Smooth muscle cell (in vitro differentiated cells): Measurements from ENCODE around the gene FLAD1. TPM values are rescaled to one million over a fixed set of nuclear protein-coding genes. Genes with fewer than 3 reads are reported as not detected.

Source experiments
- DNase-seq: peaks from one replicate; lab custom pipeline; 2025; ENCODE audit not compliant: unreplicated experiment; lab: John Stamatoyannopoulos, UW
- H2AFZ ChIP-seq: fragments of 200-600 bp; sonication (generic); 2 replicates; pipeline ENCODE4 v1.6.0; 2016; ENCODE audit warnings: antibody characterized with exemption, low read depth, mild to moderate bottlenecking
- H3F3A ChIP-seq: fragments of 200-600 bp; sonication (generic); 2 replicates; pipeline ENCODE4 v1.6.0; 2017; ENCODE audit warnings: antibody characterized with exemption, low read depth
- H3K27ac ChIP-seq: fragments of 200-600 bp; sonication (generic); 2 replicates; pipeline ENCODE4 v1.5.1; 2016; ENCODE audit warnings: low read depth, mild to moderate bottlenecking
- H3K27me3 ChIP-seq: fragments of 200-600 bp; sonication (generic); 2 replicates; pipeline ENCODE4 v1.6.1; 2016; ENCODE audit warnings: low read depth, mild to moderate bottlenecking
- H3K36me3 ChIP-seq: fragments of 200-600 bp; sonication (generic); 2 replicates; pipeline ENCODE4 v1.5.1; 2016; ENCODE audit warnings: low read depth
- H3K4me1 ChIP-seq: fragments of 200-600 bp; sonication (generic); 2 replicates; pipeline ENCODE4 v1.5.1; 2016; ENCODE audit warnings: low read depth
- H3K4me2 ChIP-seq: fragments of 200-600 bp; sonication (generic); 2 replicates; pipeline ENCODE4 v1.6.0; 2016; ENCODE audit warnings: mild to moderate bottlenecking
- H3K4me3 ChIP-seq: fragments of 200-600 bp; sonication (generic); 2 replicates; pipeline ENCODE4 v1.5.1; 2016; ENCODE audit warnings: mild to moderate bottlenecking
- H3K79me2 ChIP-seq: fragments of 200-600 bp; sonication (generic); 2 replicates; pipeline ENCODE4 v1.6.0; 2016; ENCODE audit warnings: low read depth, mild to moderate bottlenecking
- H3K9ac ChIP-seq: fragments of 200-600 bp; sonication (generic); 2 replicates; pipeline ENCODE4 v1.6.0; 2016; ENCODE audit warnings: low read depth
- H3K9me3 ChIP-seq: fragments of 200-600 bp; sonication (generic); replicated peaks from 2 replicates; pipeline ENCODE4 v1.5.1; 2016; ENCODE audit warnings: low read depth
- H4K20me1 ChIP-seq: fragments of 200-600 bp; sonication (generic); 2 replicates; pipeline ENCODE4 v1.6.0; 2016; ENCODE audit warnings: low read depth
- CTCF ChIP-seq: fragments of 200-600 bp; sonication (generic); IDR thresholded peaks from 2 replicates; pipeline ENCODE4 v1.5.1; 2017; ENCODE audit warnings: borderline replicate concordance, mild to moderate bottlenecking, antibody characterized with exemption; ENCODE audit not compliant: insufficient read depth, poor library complexity, severe bottlenecking
- WGBS: methylation state at CpG from one replicate; pipeline ENCODE4 v1.1.7; 2016; ENCODE audit warnings: low lambda C conversion rate; 5-methylcytosine and 5-hydroxymethylcytosine counted together
- polyA plus RNA-seq: library from polyadenylated mRNA; unstranded; fragments of >200 nt; fragmentation: Nextera tagmentation; extraction: Ambion mirVana; gene quantifications from 2 replicates; pipeline ENCODE4 v1.2.1, GENCODE V29; 2016
- total RNA-seq: library from RNA; depleted of rRNA; stranded (reverse); fragments of >200 nt; gene quantifications from 2 replicates; pipeline ENCODE4 v1.2.3, GENCODE V29; 2014

The FLAD1 gene
- total and polyA plus RNA-seq, 2 experiments from 2014 or later = 31.1 to 51.4 TPM

- H3K9ac ChIP-seq = no peak overlapping the region
- no peak overlapping the region for H2AFZ ChIP-seq
- no peak overlapping the region for H3K4me2 ChIP-seq
- H3K4me1 ChIP-seq = peaks cover 31% of the 10 kb centered on the region
- 97% methylated on average over 7 of the region's 7 CpGs for WGBS
- H3K9me3 ChIP-seq = no peaks in the 10 kb centered on the region
- no peak for TF ChIP-seq CTCF
- peaks cover 5% of the 10 kb centered on the region for H3K36me3 ChIP-seq
- no peak for DNase-seq
- H3K4me3 ChIP-seq = no peak overlapping the region
- H3K79me2 ChIP-seq = peaks cover 43% of the 10 kb centered on the region
- peaks cover 39% of the 10 kb centered on the region for H4K20me1 ChIP-seq
- H3K27ac ChIP-seq = peak overlapping the region; percentile 16
- H3K27me3 ChIP-seq = no peaks in the 10 kb centered on the region
- peaks cover 30% of the 10 kb centered on the region for H3F3A ChIP-seq
These were observed 17.0 kb upstream of the FLAD1 start for GRCh38 chr1:154966111-154966510.

GRCh38 chr1:154967331-154967950 is 15.7 kb upstream of the FLAD1 start:
- 91% methylated on average over 5 of the region's 5 CpGs for WGBS

GRCh38 chr1:154968731-154969130 is 14.4 kb upstream of the FLAD1 start:
- TF ChIP-seq CTCF = no peak
- no peak overlapping the region for H2AFZ ChIP-seq
- no peak for DNase-seq
- H3K36me3 ChIP-seq = peaks cover 2% of the 10 kb centered on the region
- H4K20me1 ChIP-seq = peaks cover 39% of the 10 kb centered on the region
- no peaks in the 10 kb centered on the region for H3K9me3 ChIP-seq
- H3K4me2 ChIP-seq = peak overlapping the region; percentile 94
- peaks cover 47% of the 10 kb centered on the region for H3F3A ChIP-seq
- H3K9ac ChIP-seq = peak overlapping the region; percentile 73
- H3K27ac ChIP-seq = peak overlapping the region; percentile 98
- peaks cover 43% of the 10 kb centered on the region for H3K79me2 ChIP-seq
- no peaks in the 10 kb centered on the region for H3K27me3 ChIP-seq
- WGBS = 74% methylated on average over 3 of the region's 3 CpGs
- peak overlapping the region; percentile 55 for H3K4me3 ChIP-seq
- peaks cover 46% of the 10 kb centered on the region for H3K4me1 ChIP-seq

More at GRCh38 chr1:154967331-154967950, 15.7 kb upstream of the FLAD1 start:
- no peak overlapping the region for H3K4me3 ChIP-seq
- peak overlapping the region; percentile 98 for H3K27ac ChIP-seq
- peaks cover 43% of the 10 kb centered on the region for H3K79me2 ChIP-seq
- H3K4me1 ChIP-seq = peaks cover 42% of the 10 kb centered on the region
- no peak overlapping the region for H3K9ac ChIP-seq
- H2AFZ ChIP-seq = no peak overlapping the region
- peak overlapping the region; percentile 94 for H3K4me2 ChIP-seq
- TF ChIP-seq CTCF = no peak
- H3K36me3 ChIP-seq = peaks cover 5% of the 10 kb centered on the region
- no peak for DNase-seq
- H4K20me1 ChIP-seq = peaks cover 39% of the 10 kb centered on the region
- peaks cover 43% of the 10 kb centered on the region for H3F3A ChIP-seq
- no peaks in the 10 kb centered on the region for H3K9me3 ChIP-seq
- H3K27me3 ChIP-seq = no peaks in the 10 kb centered on the region

DNA sequence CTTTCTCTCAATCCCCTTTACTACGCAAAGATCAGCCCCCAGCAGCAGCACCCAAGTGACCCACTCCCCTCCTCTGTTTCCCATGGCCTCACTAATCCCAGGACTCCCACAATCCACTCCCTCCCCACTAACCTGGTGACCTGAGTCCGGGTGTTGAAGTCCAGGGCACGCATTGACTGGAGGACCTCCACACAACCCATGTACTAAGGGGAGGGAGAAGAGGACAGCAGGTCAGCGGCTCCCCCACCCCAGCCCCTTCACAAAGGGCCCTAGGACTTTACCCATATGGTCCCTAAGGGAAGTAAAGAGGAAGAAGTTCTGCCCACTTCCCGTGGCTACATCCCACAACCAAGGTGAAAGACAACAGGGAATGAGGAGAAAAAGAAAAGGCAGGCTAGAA is 13.9 kb upstream of the FLAD1 start:
- no peak for DNase-seq
- no peak for TF ChIP-seq CTCF
- WGBS = 20% methylated on average over 5 of the region's 5 CpGs
- H4K20me1 ChIP-seq = peaks cover 39% of the 10 kb centered on the region
- H3K4me1 ChIP-seq = peaks cover 46% of the 10 kb centered on the region
- H3K9me3 ChIP-seq = no peaks in the 10 kb centered on the region
- peak overlapping the region; percentile 73 for H3K9ac ChIP-seq
- H3K79me2 ChIP-seq = peaks cover 43% of the 10 kb centered on the region
- peaks cover 47% of the 10 kb centered on the region for H3F3A ChIP-seq
- no peaks in the 10 kb centered on the region for H3K27me3 ChIP-seq
- no peaks in the 10 kb centered on the region for H3K36me3 ChIP-seq
- no peak overlapping the region for H2AFZ ChIP-seq
- peak overlapping the region; percentile 55 for H3K4me3 ChIP-seq
- peak overlapping the region; percentile 98 for H3K27ac ChIP-seq
- H3K4me2 ChIP-seq = peak overlapping the region; percentile 94
